GM23338 (cell line): ENCODE data around the gene NOC2L. TPM values are rescaled to one million over a fixed set of nuclear protein-coding genes. Genes with fewer than 3 reads are reported as not detected.

Experiments
- ATAC-seq: fragments of 200-7000 bp; cut with Tn5 transposase; 3 replicates; pipeline ENCODE4 v1.9.1; 2020
- DNase-seq: peaks from one replicate; pipeline ENCODE4 v3.0.0-alpha.2; 2015; ENCODE audit warnings: low spot score
- H2AFZ ChIP-seq: fragments of 200-600 bp; sonication (generic); 2 replicates; pipeline ENCODE4 v1.8.0; 2016; ENCODE audit warnings: antibody characterized with exemption, mild to moderate bottlenecking, moderate library complexity
- H3F3A ChIP-seq: fragments of 200-600 bp; sonication (generic); replicated peaks from 2 replicates; pipeline ENCODE4 v1.8.0; 2017; ENCODE audit warnings: antibody characterized with exemption, mixed run types, low read depth
- H3K27ac ChIP-seq: fragments of 200-600 bp; sonication (generic); 2 replicates; pipeline ENCODE4 v1.6.1; 2016; ENCODE audit warnings: low read depth
- H3K27me3 ChIP-seq: fragments of 200-600 bp; sonication (generic); 2 replicates; pipeline ENCODE4 v1.8.0; 2016; ENCODE audit warnings: mild to moderate bottlenecking, mixed run types, moderate library complexity; ENCODE audit not compliant: insufficient read depth
- H3K36me3 ChIP-seq: fragments of 200-600 bp; sonication (generic); 2 replicates; pipeline ENCODE4 v1.8.0; 2016; ENCODE audit warnings: mild to moderate bottlenecking; ENCODE audit not compliant: insufficient read depth
- H3K4me1 ChIP-seq: fragments of 200-600 bp; sonication (generic); 2 replicates; pipeline ENCODE4 v1.8.0; 2016; ENCODE audit warnings: mild to moderate bottlenecking, moderate library complexity; ENCODE audit not compliant: insufficient read depth
- H3K4me2 ChIP-seq: fragments of 200-600 bp; sonication (generic); 2 replicates; pipeline ENCODE4 v1.7.1; 2017; ENCODE audit warnings: mixed run types
- H3K4me3 ChIP-seq: fragments of 200-600 bp; sonication (generic); 2 replicates; pipeline ENCODE4 v1.6.1; 2016; ENCODE audit warnings: mixed run types
- H3K79me2 ChIP-seq: fragments of 200-600 bp; sonication (generic); replicated peaks from 2 replicates; pipeline ENCODE4 v1.8.0; 2017; ENCODE audit warnings: mild to moderate bottlenecking; ENCODE audit not compliant: insufficient read depth
- H3K9me2 ChIP-seq: fragments of 200-600 bp; sonication (generic); 2 replicates; pipeline ENCODE4 v1.8.0; 2017; ENCODE audit not compliant: insufficient read depth
- H4K20me1 ChIP-seq: fragments of 200-600 bp; sonication (generic); replicated peaks from 2 replicates; pipeline ENCODE4 v1.8.0; 2017; ENCODE audit warnings: mild to moderate bottlenecking; ENCODE audit not compliant: insufficient read depth
- H3K27ac Mint-ChIP-seq: 2 replicates; pipeline ENCODE4 v1.8.0; 2020; ENCODE audit warnings: inconsistent platforms, mild to moderate bottlenecking, moderate library complexity, mixed read lengths
- H3K27me3 Mint-ChIP-seq: 3 replicates; pipeline ENCODE4 v1.8.0; 2022; ENCODE audit warnings: low read depth, mild to moderate bottlenecking, moderate library complexity, mixed read lengths, inconsistent platforms; ENCODE audit not compliant: insufficient read depth, poor library complexity
- H3K36me3 Mint-ChIP-seq: 3 replicates; pipeline ENCODE4 v1.8.0; 2021; ENCODE audit warnings: low read depth, mild to moderate bottlenecking, inconsistent platforms, moderate library complexity, mixed read lengths
- H3K4me1 Mint-ChIP-seq: 3 replicates; pipeline ENCODE4 v1.8.0; 2020; ENCODE audit warnings: mild to moderate bottlenecking, inconsistent platforms, mixed read lengths
- H3K4me3 Mint-ChIP-seq: 3 replicates; pipeline ENCODE4 v1.8.0; 2021; ENCODE audit warnings: moderate library complexity, mild to moderate bottlenecking, inconsistent platforms, mixed read lengths
- H3K9me3 Mint-ChIP-seq: 3 replicates; pipeline ENCODE4 v1.8.0; 2020; ENCODE audit warnings: moderate library complexity, mild to moderate bottlenecking, inconsistent platforms, mixed read lengths
- CREB1 ChIP-seq: fragments of 250-450 bp; sonication (Bioruptor Pico); IDR thresholded peaks from 2 replicates; pipeline ENCODE4 v1.5.0; 2020; ENCODE audit warnings: low read depth, mild to moderate bottlenecking, moderate library complexity
- CTCF ChIP-seq, 2 experiments: fragments of 200-600 bp in 1 of 2; sonication (generic) in 1 of 2; conservative IDR thresholded peaks; 2 replicates each; pipeline versions ENCODE4 v1.5.1 to v1.6.1; 2016 to 2017; ENCODE audit warnings: antibody characterized with exemption in 2 of 2, low read depth in 2 of 2, mild to moderate bottlenecking in 2 of 2, moderate library complexity in 1 of 2
- ETS1 ChIP-seq: IDR thresholded peaks from 2 replicates; pipeline ENCODE4 v1.6.1; 2016; ENCODE audit warnings: antibody characterized with exemption
- EZH2 ChIP-seq: fragments of 200-600 bp; sonication (generic); IDR thresholded peaks from one replicate; pipeline ENCODE4 v1.8.0; 2017; ENCODE audit warnings: antibody characterized with exemption, mild to moderate bottlenecking, low read depth; ENCODE audit not compliant: unreplicated experiment
- EZH2phosphoT487 ChIP-seq: fragments of 200-600 bp; sonication (generic); IDR thresholded peaks from one replicate; pipeline ENCODE4 v1.8.1; 2018; ENCODE audit warnings: antibody characterized with exemption; ENCODE audit not compliant: unreplicated experiment
- JUNB ChIP-seq: IDR thresholded peaks from one replicate; pipeline ENCODE4 v1.6.1; 2016; ENCODE audit warnings: antibody characterized with exemption; ENCODE audit not compliant: unreplicated experiment
- NANOG ChIP-seq: IDR thresholded peaks from 2 replicates; pipeline ENCODE4 v1.6.1; 2016; ENCODE audit warnings: antibody characterized with exemption, borderline replicate concordance
- POLR2AphosphoS5 ChIP-seq: IDR thresholded peaks from 2 replicates; pipeline ENCODE4 v1.6.1; 2016; ENCODE audit warnings: antibody characterized with exemption, low read depth
- STAT1 ChIP-seq: IDR thresholded peaks from one replicate; pipeline ENCODE4 v1.6.1; 2016; ENCODE audit warnings: antibody characterized with exemption; ENCODE audit not compliant: unreplicated experiment
- ZNF462 ChIP-seq: fragments of 250-450 bp; sonication (Bioruptor Pico); IDR thresholded peaks from 2 replicates; pipeline ENCODE4 v1.5.0; 2020; ENCODE audit warnings: mild to moderate bottlenecking, moderate library complexity
- polyA plus RNA-seq: library from polyadenylated mRNA; unstranded; fragments of >200 nt; fragmentation: Nextera tagmentation; extraction: Ambion mirVana; gene quantifications from 2 replicates; pipeline ENCODE4 v1.2.1, GENCODE V29; 2016
- total RNA-seq: library from RNA; depleted of rRNA; stranded (reverse); fragments of >200 nt; shearing (Covaris generic); gene quantifications from 2 replicates; pipeline ENCODE4 v1.2.3, GENCODE V29; 2014

Gene NOC2L
- total and polyA plus RNA-seq, 2 experiments from 2014 or later: 79.3 to 125 TPM

- Mint-ChIP-seq H3K27me3 (peaks cover 79% of the 10 kb centered on the region), H3K9me3 (no peaks in the 10 kb centered on the region; the same call in 2 of the 3 replicates), H3K4me1 (peaks cover 11% of the 10 kb centered on the region), H3K4me3 (no peak overlapping the region), H3K27ac (no peak overlapping the region), H3K36me3 (no peaks in the 10 kb centered on the region)
- Histone ChIP-seq H3K9me2 (no peaks in the 10 kb centered on the region), H3K4me1 (no peaks in the 10 kb centered on the region; the same call in 1 of the 2 replicates), H3K27me3 (peaks cover 88% of the 10 kb centered on the region), H3K79me2 (no peaks in the 10 kb centered on the region), H2AFZ (no peak overlapping the region), H3K27ac (no peak overlapping the region), H4K20me1 (no peaks in the 10 kb centered on the region), H3K4me2 (no peak overlapping the region), H3K4me3 (no peak overlapping the region), H3K36me3 (no peaks in the 10 kb centered on the region), H3F3A (no peaks in the 10 kb centered on the region)
- no peak for ATAC-seq
- TF ChIP-seq CREB1 (no peak), CTCF (conservative IDR thresholded peaks at IDR 0.05; ENCODE audit: low read depth in 2 of 2) (no peak), POLR2AphosphoS5 (no peak), EZH2phosphoT487 (no peak), JUNB (no peak), NANOG (no peak), ETS1 (no peak), STAT1 (no peak), ZNF462 (CRISPR knock-in tag) (no peak), EZH2 (no peak)
- no peak for DNase-seq
Measured at GRCh38 chr1:936348-937264, 22.4 kb downstream of the NOC2L start.
